NCI-H446 treated with DMSO at 0.1 percent for 48 hours (cell line): ENCODE data around the gene TMEM42.

Experiments
- DNase-seq: peaks from one replicate; lab custom pipeline; 2025; lab: John Stamatoyannopoulos, UW

TMEM42 gene

DNA sequence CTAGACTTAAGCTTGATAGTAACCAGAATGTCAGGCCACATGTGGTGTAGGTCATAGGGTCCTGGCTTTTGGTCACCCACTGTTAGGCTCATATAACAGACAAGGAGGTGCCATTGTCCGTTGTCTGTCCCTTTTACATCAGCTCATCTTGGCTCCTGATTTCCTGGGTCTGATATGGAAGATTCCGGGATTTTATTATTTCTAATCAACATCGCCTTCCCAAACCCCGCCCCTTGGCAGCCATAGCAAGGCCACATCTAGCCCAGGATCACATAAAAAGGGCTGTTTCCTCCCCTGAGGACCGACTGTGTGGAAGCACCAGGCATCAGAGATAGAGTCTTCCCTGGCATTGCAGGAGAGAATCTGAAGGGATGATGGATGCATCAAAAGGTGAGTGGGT, 12.6 kb downstream of the TMEM42 start, which contains the start of gene TGM4:
Gene TGM4 (plus strand): TSS at position 301 of the 400 bp plus-strand sequence. CDS start 71 bp downstream, at position 372.
- DNase-seq = no peak

- DNase-seq = no peak
Observed at GRCh38 chr3:44875596-44875995, 13.9 kb downstream of the TMEM42 start.

- DNase-seq = no peak
Observed at GRCh38 chr3:44877333-44877732, 15.6 kb downstream of the TMEM42 start.

DNA sequence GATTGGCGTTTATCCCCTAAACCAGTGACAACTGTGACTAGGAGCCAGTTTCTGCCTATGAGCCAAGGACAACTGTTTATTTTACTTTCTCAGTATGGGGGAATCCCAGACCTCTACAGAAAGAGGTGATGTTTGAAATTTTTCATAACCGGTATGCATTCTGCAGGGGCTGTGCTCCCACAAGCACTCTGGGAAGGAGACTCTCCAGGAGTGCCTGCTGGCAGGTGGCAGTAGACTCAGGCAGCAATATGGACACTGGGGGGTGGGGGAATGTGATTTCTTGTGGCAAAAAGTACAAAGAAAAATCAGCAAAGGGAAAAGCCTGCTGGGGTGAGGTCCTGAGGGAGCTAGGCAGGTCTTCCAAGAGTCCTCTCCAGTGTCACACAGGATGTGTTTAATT, 18.6 kb downstream of the TMEM42 start:
- DNase-seq = no peak

DNA sequence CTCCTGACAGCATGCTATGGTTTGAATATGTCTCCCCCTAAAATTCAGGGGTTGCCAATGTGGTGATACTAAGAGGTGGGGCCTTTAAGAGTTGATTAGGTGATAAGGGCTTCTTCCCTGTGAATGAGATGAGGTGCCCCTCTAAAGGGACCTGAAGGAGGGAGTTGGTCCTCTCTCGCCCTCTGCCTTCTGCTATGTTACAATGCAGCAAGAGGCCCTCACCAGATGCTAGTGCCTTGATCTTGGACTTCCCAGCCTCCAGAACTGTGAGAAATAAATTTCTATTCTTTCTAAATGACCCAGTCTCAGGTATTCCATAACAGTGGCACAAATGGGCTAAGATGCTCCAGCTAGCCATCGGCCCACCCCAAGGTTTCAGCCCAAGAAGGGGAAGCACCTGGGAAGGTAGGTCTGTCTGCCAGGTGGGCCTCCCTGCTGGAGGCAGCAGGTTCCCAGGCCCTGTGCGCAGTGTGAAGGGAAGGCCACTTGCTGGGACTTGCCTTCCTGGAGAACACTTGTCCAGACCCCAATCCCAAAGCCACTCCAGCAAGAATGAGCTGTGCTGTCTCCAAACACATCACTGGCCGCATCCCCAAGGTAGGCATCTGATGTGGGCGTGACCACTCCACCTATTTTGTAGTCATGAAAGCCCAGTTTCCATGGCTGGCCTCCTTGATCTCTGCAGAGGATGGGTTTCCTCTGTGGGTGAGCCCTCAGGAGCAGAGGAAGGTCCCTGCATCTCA, 21.7 kb downstream of the TMEM42 start:
- no peak for DNase-seq

DNA sequence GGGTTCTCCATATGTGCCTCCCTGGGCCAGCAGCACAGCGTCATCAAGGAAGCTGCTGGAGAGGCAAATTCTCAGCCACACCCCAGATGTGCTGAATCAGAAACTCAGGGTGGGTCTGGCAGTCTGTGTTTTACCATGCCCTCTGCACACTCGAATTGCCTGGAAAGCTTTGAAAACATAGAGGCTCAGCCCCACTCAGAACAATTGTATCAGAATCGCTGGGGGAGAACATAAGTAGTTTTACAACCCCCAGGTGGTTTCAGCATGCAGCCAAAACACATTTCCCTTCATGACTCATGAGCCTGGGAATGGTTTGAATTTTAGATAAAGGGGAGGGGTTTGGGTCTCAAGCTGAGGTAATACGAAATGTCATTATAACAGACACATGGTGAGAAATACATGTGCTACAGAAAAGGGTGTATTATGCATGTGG, 22.3 kb downstream of the TMEM42 start:
- DNase-seq = peak; percentile 20

- peak; percentile 57 for DNase-seq
Observed at GRCh38 chr3:44885618-44886017, 23.9 kb downstream of the TMEM42 start.

GRCh38 chr3:44886561-44886960, 24.8 kb downstream of the TMEM42 start:
- no peak for DNase-seq

- no peak for DNase-seq
Observed at GRCh38 chr3:44887101-44887500, 25.4 kb downstream of the TMEM42 start.

- no peak for DNase-seq
Observed at GRCh38 chr3:44890258-44890657, 28.5 kb downstream of the TMEM42 start.

DNA sequence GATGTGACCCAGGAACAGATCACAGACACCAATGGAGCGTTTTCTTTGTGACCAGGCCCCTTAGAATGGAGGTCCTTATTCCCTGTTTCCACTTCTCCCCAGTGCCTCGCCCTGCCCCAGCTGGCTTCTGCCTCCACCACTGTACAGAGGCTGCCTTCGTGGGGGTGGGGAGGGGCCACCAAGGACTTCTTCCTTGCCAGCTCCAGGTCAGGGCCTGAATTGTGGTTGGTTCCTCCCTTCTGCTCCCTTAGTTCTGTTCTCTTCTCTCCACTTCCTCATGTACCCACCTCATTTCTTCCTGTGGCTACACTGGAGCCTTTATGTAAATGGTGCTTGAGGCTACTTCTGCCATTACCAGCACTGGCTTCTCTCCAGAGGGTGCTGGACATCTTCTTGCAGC, 29.1 kb downstream of the TMEM42 start:
- DNase-seq = no peak

GRCh38 chr3:44892689-44893088, 31.0 kb downstream of the TMEM42 start:
- DNase-seq = no peak

GRCh38 chr3:44893097-44893496, 31.4 kb downstream of the TMEM42 start:
- no peak for DNase-seq

GRCh38 chr3:44894485-44894884, 32.8 kb downstream of the TMEM42 start:
- no peak for DNase-seq

GRCh38 chr3:44896440-44896839, 34.7 kb downstream of the TMEM42 start:
- DNase-seq = no peak

DNA sequence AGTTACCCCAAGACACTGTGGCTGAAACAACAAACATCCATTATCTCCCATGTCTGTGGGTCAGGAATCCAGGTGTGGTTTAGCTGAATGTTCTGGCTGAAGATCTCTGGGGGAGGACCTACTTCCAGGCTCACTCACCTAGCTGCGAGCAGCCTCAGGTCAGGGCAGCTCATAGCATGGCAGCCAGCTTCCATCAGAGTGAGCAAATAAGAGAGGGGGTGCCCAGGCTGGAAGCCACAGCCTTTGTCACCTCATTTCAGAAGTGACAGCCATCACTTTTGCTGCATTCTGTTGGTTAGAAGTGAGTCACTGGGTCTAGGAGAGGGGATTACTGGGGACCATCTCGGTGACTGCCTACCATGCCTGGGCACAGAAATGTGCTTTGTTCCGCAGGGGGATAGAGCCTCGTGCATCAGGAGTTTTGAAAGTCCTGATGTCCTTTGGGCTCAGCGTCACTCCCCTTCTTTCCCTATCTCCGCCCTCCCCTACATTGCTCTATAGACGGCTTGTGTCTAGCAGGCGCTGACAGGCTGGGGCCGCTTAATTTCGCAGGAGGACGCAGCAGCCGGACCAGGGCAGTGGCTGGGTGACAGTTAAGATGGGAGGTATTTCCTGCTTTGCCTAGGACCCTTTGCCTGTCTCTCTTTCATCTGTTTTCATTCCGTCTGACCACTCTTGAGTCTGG, 38.1 kb downstream of the TMEM42 start:
- no peak for DNase-seq

DNA sequence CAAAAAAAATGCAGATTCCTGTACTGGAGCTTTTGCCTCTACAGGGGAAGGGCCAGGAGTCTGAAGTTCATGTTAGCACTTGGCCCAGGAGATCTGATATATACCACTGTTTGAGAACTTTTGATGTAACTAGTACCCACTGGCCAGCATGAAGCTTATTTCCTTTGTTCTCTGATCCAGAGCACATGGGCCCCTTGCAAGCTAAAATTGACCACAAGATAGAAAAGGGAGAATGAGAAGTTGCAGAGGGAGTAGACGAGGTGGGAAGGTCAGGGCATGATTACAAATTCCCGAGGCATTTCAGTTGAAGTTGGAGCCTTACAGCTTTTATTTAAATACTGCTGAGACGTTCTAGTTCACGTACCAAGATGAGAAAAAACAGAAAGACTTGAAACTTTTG, 40.9 kb downstream of the TMEM42 start:
- DNase-seq = no peak

- no peak for DNase-seq
Observed at GRCh38 chr3:44903314-44903713, 41.6 kb downstream of the TMEM42 start.

GRCh38 chr3:44903751-44904150, 42.0 kb downstream of the TMEM42 start:
- DNase-seq = no peak

GRCh38 chr3:44905446-44906157, 43.9 kb downstream of the TMEM42 start:
- DNase-seq = no peak

DNA sequence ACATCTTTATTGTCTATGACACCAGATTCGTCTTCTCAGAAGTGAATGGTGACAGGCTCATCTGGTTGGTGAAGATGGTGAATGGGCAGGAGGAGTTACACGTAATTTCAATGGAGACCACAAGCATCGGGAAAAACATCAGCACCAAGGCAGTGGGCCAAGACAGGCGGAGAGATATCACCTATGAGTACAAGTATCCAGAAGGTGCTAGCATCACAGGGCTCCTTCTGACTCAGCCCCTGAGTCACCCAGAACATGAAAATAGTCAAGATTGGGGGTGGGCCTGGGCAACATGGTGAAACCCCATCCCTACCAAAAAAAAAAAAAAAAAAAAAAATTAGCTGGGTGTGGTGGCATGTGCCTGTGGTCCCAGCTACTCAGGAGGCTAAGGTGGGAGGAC, 45.3 kb downstream of the TMEM42 start:
- no peak for DNase-seq

DNA sequence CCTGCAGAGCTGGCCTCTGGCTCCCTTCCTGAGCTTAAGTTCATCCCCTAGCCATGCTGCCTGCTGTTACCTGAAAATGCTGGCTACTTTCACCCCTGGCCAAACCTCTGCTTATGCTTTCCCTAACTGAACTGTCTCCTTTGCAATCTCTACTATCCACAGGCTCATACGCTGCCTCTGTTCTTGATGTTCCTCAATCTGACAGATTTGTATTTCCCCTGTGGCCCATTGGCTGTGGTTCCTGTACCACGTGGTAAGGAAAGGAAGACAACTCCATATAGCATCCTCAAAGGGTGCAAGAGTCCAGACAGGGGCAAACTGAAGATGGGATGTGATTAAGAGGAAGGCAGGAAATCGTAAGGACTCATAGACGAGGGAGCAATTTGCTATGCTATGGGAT, 45.9 kb downstream of the TMEM42 start:
- DNase-seq = no peak

DNA sequence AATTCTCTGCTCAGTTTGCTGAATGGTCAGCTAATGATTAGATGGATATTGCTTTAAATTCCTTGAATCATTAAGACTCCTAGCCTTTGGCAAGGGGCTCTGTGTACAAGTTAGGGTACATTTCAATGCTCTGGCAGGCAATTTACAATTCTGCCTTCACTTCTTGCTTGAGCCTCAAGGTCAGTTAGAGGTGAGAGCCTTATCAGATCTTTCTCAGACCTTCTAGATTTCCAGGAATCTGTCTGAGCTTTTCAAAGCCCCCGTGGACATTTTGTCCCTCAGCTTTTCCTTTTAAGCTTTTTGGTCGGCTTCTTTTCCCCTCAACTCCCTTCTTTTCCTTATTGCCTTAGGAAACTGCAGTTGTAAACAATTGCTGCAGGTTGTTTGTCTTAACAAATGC, 47.4 kb downstream of the TMEM42 start:
- no peak for DNase-seq
